Transverse colon (tissue), 4 donors: Measurements from ENCODE around the gene MAGEB1.

Source experiments
- CTCF ChIP-seq, 5 experiments: fragments of 200-600 bp in 3 of 5; fragments of 450-650 bp in 2 of 5; sonication (generic) in 3 of 5; IDR thresholded peaks; 1 replicate in 2 of 5; 2 replicates in 3 of 5; pipeline ENCODE4 v1.5.1; 2016 to 2017; ENCODE audit warnings: antibody characterized with exemption in 5 of 5, inconsistent platforms in 3 of 5, mild to moderate bottlenecking in 2 of 5, moderate library complexity in 1 of 5
- EP300 ChIP-seq: sonication (generic); formaldehyde crosslinking; IDR thresholded peaks from one replicate; pipeline ENCODE4 v1.6.1; 2017; ENCODE audit warnings: antibody characterized with exemption, low read depth
- POLR2AphosphoS5 ChIP-seq, 3 donors: sonication (generic); formaldehyde crosslinking; IDR thresholded peaks; one replicate each; pipeline ENCODE4 v1.6.1; 2016; ENCODE audit warnings: antibody characterized with exemption in 3 of 3

- TF ChIP-seq CTCF (IDR thresholded peaks at IDR 0.05) = no peak
- TF ChIP-seq EP300 = no peak
- TF ChIP-seq POLR2AphosphoS5 (IDR thresholded peaks at IDR 0.05) = no peak
These were observed 49.7 kb downstream of the MAGEB1 start for GRCh38 chrX:30296408-30297254.
